SK-N-SH (cell line): ENCODE data around the gene MTTP.

Experiments
- MAX ChIP-seq: IDR thresholded peaks from 2 replicates; pipeline ENCODE4 v1.4.0; 2012; ENCODE audit warnings: low read depth
- TF ChIP-seq, protein P1 (sequence below): fragments of 200-600 bp; sonication (generic); IDR thresholded peaks from 2 replicates; pipeline ENCODE4 v1.6.1; 2017; ENCODE audit warnings: antibody characterized with exemption, mild to moderate bottlenecking, moderate library complexity

GRCh38 chr4:99610605-99611175 is 36.1 kb downstream of the MTTP start:
- TF ChIP-seq, protein P1, sequence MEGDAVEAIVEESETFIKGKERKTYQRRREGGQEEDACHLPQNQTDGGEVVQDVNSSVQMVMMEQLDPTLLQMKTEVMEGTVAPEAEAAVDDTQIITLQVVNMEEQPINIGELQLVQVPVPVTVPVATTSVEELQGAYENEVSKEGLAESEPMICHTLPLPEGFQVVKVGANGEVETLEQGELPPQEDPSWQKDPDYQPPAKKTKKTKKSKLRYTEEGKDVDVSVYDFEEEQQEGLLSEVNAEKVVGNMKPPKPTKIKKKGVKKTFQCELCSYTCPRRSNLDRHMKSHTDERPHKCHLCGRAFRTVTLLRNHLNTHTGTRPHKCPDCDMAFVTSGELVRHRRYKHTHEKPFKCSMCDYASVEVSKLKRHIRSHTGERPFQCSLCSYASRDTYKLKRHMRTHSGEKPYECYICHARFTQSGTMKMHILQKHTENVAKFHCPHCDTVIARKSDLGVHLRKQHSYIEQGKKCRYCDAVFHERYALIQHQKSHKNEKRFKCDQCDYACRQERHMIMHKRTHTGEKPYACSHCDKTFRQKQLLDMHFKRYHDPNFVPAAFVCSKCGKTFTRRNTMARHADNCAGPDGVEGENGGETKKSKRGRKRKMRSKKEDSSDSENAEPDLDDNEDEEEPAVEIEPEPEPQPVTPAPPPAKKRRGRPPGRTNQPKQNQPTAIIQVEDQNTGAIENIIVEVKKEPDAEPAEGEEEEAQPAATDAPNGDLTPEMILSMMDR: no peak
- no peak for TF ChIP-seq MAX
